ENCODE data around the gene VWA8.
A peak's percentile ranks its signal among the peaks of the same experiment; 100 is the strongest.
"Not testable (repeated sequence)": the region's sequence is repeated elsewhere in the genome, so short reads cannot be mapped to it uniquely, and the experiment has no call there.

The VWA8 gene

GRCh38 chr13:41579168-41579567 is 381.7 kb downstream of the VWA8 start:
- Mint-ChIP-seq H3K27me3 (no peaks in the 10 kb centered on the region), H3K4me1 (ENCODE audit: low read depth in 2 of 2) (no peaks in the 10 kb centered on the region), H3K36me3 (ENCODE audit: insufficient read depth) (peaks cover 13% of the 10 kb centered on the region), H3K9me3 (no peaks in the 10 kb centered on the region), H3K27ac (no peak overlapping the region), H3K4me3 (no peak overlapping the region)
- DNase-seq (no peak), ATAC-seq (replicated peaks) (no peak)

- ATAC-seq (replicated peaks) (no peak), DNase-seq (no peak)
- Mint-ChIP-seq H3K27ac (peak overlapping the region in 1 of 2 donors; percentile 76), H3K4me3 (no peak overlapping the region), H3K9me3 (no peaks in the 10 kb centered on the region), H3K36me3 (ENCODE audit: insufficient read depth) (peaks cover 11% of the 10 kb centered on the region), H3K4me1 (ENCODE audit: low read depth in 2 of 2) (no peaks in the 10 kb centered on the region), H3K27me3 (no peaks in the 10 kb centered on the region)
These were observed 382.5 kb downstream of the VWA8 start for GRCh38 chr13:41578371-41578770.

- no peaks in the 10 kb centered on the region for H3K27me3 Mint-ChIP-seq
- no peaks in the 10 kb centered on the region for H3K9me3 Mint-ChIP-seq
- H3K36me3 Mint-ChIP-seq (ENCODE audit: insufficient read depth) = peaks cover 15% of the 10 kb centered on the region
- peak overlapping the region; percentile 29 to 76 for H3K27ac Mint-ChIP-seq
- ATAC-seq (replicated peaks) (no peak), DNase-seq (no peak)
- H3K4me3 Mint-ChIP-seq = no peak overlapping the region
- H3K4me1 Mint-ChIP-seq (ENCODE audit: low read depth in 2 of 2) = no peaks in the 10 kb centered on the region
These were observed 383.5 kb downstream of the VWA8 start for GRCh38 chr13:41577436-41577835.

- H3K36me3 Mint-ChIP-seq (ENCODE audit: insufficient read depth); H3K9me3 Mint-ChIP-seq; H3K27ac Mint-ChIP-seq; DNase-seq; H3K4me3 Mint-ChIP-seq; H3K27me3 Mint-ChIP-seq; H3K4me1 Mint-ChIP-seq (ENCODE audit: low read depth in 2 of 2); ATAC-seq (replicated peaks): not testable (repeated sequence)
These were observed 387.3 kb downstream of the VWA8 start for GRCh38 chr13:41573640-41574039.

- not testable (repeated sequence) for H3K4me1 Mint-ChIP-seq (ENCODE audit: low read depth in 2 of 2); ATAC-seq (replicated peaks); H3K9me3 Mint-ChIP-seq; H3K27ac Mint-ChIP-seq; H3K36me3 Mint-ChIP-seq (ENCODE audit: insufficient read depth); H3K4me3 Mint-ChIP-seq; H3K27me3 Mint-ChIP-seq; DNase-seq
These were observed 389.0 kb downstream of the VWA8 start for GRCh38 chr13:41571817-41572340.

GRCh38 chr13:41568972-41569351 is 391.9 kb downstream of the VWA8 start:
- Mint-ChIP-seq H3K4me3 (no peak overlapping the region), H3K36me3 (ENCODE audit: insufficient read depth) (peaks cover 4% of the 10 kb centered on the region), H3K4me1 (ENCODE audit: low read depth in 2 of 2) (no peaks in the 10 kb centered on the region), H3K27ac (peak overlapping the region in 1 of 2 donors; percentile 57), H3K9me3 (no peaks in the 10 kb centered on the region), H3K27me3 (no peaks in the 10 kb centered on the region)
- ATAC-seq (replicated peaks) (no peak), DNase-seq (no peak)

- no peak for DNase-seq
- Mint-ChIP-seq H3K27ac (no peak overlapping the region), H3K36me3 (ENCODE audit: insufficient read depth) (peaks cover 4% of the 10 kb centered on the region), H3K27me3 (no peaks in the 10 kb centered on the region), H3K4me3 (no peak overlapping the region), H3K9me3 (no peaks in the 10 kb centered on the region), H3K4me1 (ENCODE audit: low read depth in 2 of 2) (no peaks in the 10 kb centered on the region)
- no peak for ATAC-seq (replicated peaks)
These were observed 392.6 kb downstream of the VWA8 start for GRCh38 chr13:41568143-41568971.

- DNase-seq (no peak), ATAC-seq (replicated peaks) (no peak)
- Mint-ChIP-seq H3K4me3 (no peak overlapping the region), H3K27me3 (no peaks in the 10 kb centered on the region), H3K36me3 (ENCODE audit: insufficient read depth) (no peaks in the 10 kb centered on the region), H3K4me1 (ENCODE audit: low read depth in 2 of 2) (no peaks in the 10 kb centered on the region), H3K9me3 (no peaks in the 10 kb centered on the region), H3K27ac (no peak overlapping the region)
These were observed 393.5 kb downstream of the VWA8 start for GRCh38 chr13:41567363-41567762.

- Mint-ChIP-seq H3K4me1 (ENCODE audit: low read depth in 2 of 2) (no peaks in the 10 kb centered on the region), H3K36me3 (ENCODE audit: insufficient read depth) (no peaks in the 10 kb centered on the region), H3K27me3 (no peaks in the 10 kb centered on the region), H3K4me3 (no peak overlapping the region), H3K27ac (peak overlapping the region in 1 of 2 donors; percentile 66), H3K9me3 (no peaks in the 10 kb centered on the region)
- ATAC-seq (replicated peaks) = no peak
- no peak for DNase-seq
These were observed 395.1 kb downstream of the VWA8 start for GRCh38 chr13:41565846-41566245.

GRCh38 chr13:41565216-41565615 is 395.7 kb downstream of the VWA8 start:
- Mint-ChIP-seq H3K9me3 (no peaks in the 10 kb centered on the region), H3K27me3 (no peaks in the 10 kb centered on the region)
- ATAC-seq (replicated peaks) = no peak

GRCh38 chr13:41563984-41564365 is 396.9 kb downstream of the VWA8 start:
- no peaks in the 10 kb centered on the region for H3K36me3 Mint-ChIP-seq (ENCODE audit: insufficient read depth)
- ATAC-seq (replicated peaks) = no peak
- no peaks in the 10 kb centered on the region for H3K27me3 Mint-ChIP-seq
- no peak for DNase-seq
- H3K9me3 Mint-ChIP-seq = no peaks in the 10 kb centered on the region
- H3K4me3 Mint-ChIP-seq = no peak overlapping the region
- no peaks in the 10 kb centered on the region for H3K4me1 Mint-ChIP-seq (ENCODE audit: low read depth in 2 of 2)
- peak overlapping the region in 1 of 2 donors; percentile 75 for H3K27ac Mint-ChIP-seq

More at GRCh38 chr13:41565216-41565615, 395.7 kb downstream of the VWA8 start:
- no peak for DNase-seq
- Mint-ChIP-seq H3K27ac (peak overlapping the region in 1 of 2 donors; percentile 66), H3K36me3 (ENCODE audit: insufficient read depth) (no peaks in the 10 kb centered on the region), H3K4me1 (ENCODE audit: low read depth in 2 of 2) (no peaks in the 10 kb centered on the region), H3K4me3 (no peak overlapping the region)

- no peaks in the 10 kb centered on the region for H3K27me3 Mint-ChIP-seq
- H3K36me3 Mint-ChIP-seq (ENCODE audit: insufficient read depth) = no peaks in the 10 kb centered on the region
- H3K27ac Mint-ChIP-seq = peak overlapping the region in 1 of 2 donors; percentile 75
- H3K4me3 Mint-ChIP-seq = no peak overlapping the region
- ATAC-seq (replicated peaks) (no peak), DNase-seq (no peak)
- H3K4me1 Mint-ChIP-seq (ENCODE audit: low read depth in 2 of 2) = no peaks in the 10 kb centered on the region
- no peaks in the 10 kb centered on the region for H3K9me3 Mint-ChIP-seq
These were observed 397.4 kb downstream of the VWA8 start for GRCh38 chr13:41563341-41563983.

GRCh38 chr13:41562541-41563178 is 398.2 kb downstream of the VWA8 start:
- Mint-ChIP-seq H3K36me3 (ENCODE audit: insufficient read depth) (no peaks in the 10 kb centered on the region), H3K27me3 (no peaks in the 10 kb centered on the region), H3K9me3 (no peaks in the 10 kb centered on the region), H3K4me3 (no peak overlapping the region), H3K4me1 (ENCODE audit: low read depth in 2 of 2) (no peaks in the 10 kb centered on the region), H3K27ac (peak overlapping the region; percentile 65 to 75)
- DNase-seq (no peak), ATAC-seq (replicated peaks) (no peak)
